ENCODE results near the gene FOXG1. TPM values are rescaled to one million over a fixed set of nuclear protein-coding genes. Genes with fewer than 3 reads are reported as not detected.
A peak's percentile ranks its signal among the peaks of the same experiment; 100 is the strongest.

Gene FOXG1
- total and polyA plus RNA-seq, 2 donors from 2014 or later, result not detected

DNA sequence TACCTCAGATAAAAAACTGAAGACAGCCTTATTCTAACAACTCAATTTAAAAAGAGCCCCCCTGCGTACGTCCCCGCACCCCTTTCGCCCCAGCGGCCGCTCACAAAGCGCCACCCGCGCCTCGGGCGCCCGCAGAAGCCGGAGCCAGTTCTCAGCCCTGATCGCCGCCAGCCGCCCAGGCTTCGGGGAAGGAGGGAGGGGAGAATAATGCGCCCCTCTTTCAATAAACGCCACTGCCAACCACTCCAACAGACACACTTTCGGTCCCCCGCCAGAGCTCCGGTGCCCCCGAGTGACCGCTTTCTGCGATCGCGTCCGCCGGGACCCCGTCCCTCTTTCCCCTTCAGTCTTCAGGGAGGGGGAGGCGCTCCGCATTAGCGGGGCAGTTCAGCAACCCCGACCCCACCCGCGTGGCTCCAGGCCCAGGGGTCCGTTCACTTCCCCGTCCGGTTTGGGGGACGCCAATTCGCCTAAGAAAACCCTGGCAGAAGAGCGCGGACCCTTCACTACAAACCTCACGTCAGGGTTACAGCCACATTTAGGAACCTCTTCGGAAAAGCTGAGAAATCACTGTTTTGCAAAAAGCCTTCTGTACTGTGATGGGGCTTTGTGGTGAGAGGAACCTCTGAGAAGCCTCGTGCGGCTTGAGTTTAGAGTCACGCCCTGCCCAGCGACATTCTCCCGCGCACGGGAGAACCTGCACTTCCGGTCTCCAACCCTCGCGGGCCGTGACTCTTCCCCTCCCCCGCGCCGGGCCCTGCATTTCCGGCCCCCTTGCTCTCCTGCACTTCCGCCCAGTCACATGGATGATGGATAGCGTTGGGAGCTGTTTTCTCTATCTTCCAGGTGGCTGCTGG is 18.7 kb downstream of the FOXG1 start:
- peak overlapping the region in 1 of 3 donors; percentile 4 for H3K4me3 ChIP-seq (ENCODE audit: low read length in 3 of 3)
- intact Hi-C loops (cut with DNase I), result no loop called here
- no peaks in the 10 kb centered on the region for H3K36me3 ChIP-seq (ENCODE audit: control insufficient read depth in 2 of 3, insufficient read depth in 3 of 3, low read length in 3 of 3)
- peaks cover 50% of the 10 kb centered on the region for H3K27me3 ChIP-seq (ENCODE audit: control insufficient read depth, insufficient read depth, low read length)
- no peaks in the 10 kb centered on the region for H3K4me1 ChIP-seq (ENCODE audit: control insufficient read depth in 2 of 3, insufficient read depth in 2 of 3, low read depth in 1 of 3, low read length in 3 of 3)
- TF ChIP-seq, protein P1, sequence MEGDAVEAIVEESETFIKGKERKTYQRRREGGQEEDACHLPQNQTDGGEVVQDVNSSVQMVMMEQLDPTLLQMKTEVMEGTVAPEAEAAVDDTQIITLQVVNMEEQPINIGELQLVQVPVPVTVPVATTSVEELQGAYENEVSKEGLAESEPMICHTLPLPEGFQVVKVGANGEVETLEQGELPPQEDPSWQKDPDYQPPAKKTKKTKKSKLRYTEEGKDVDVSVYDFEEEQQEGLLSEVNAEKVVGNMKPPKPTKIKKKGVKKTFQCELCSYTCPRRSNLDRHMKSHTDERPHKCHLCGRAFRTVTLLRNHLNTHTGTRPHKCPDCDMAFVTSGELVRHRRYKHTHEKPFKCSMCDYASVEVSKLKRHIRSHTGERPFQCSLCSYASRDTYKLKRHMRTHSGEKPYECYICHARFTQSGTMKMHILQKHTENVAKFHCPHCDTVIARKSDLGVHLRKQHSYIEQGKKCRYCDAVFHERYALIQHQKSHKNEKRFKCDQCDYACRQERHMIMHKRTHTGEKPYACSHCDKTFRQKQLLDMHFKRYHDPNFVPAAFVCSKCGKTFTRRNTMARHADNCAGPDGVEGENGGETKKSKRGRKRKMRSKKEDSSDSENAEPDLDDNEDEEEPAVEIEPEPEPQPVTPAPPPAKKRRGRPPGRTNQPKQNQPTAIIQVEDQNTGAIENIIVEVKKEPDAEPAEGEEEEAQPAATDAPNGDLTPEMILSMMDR (IDR thresholded peaks at IDR 0.05; ENCODE audit: borderline replicate concordance, extremely low read depth, insufficient read depth), result no peak
- H3K9me3 ChIP-seq (ENCODE audit: control insufficient read depth in 2 of 3, insufficient read depth in 1 of 3, low read length in 3 of 3), result no peaks in the 10 kb centered on the region
- H3K9ac ChIP-seq (ENCODE audit: low read length in 3 of 3), result no peak overlapping the region
- no peak overlapping the region for H3K27ac ChIP-seq (ENCODE audit: low read depth in 2 of 2, low read length in 2 of 2)
- FAIRE-seq, result no peak
- DNase-seq, result peak; percentile 71 to 75 (median 73)

DNA sequence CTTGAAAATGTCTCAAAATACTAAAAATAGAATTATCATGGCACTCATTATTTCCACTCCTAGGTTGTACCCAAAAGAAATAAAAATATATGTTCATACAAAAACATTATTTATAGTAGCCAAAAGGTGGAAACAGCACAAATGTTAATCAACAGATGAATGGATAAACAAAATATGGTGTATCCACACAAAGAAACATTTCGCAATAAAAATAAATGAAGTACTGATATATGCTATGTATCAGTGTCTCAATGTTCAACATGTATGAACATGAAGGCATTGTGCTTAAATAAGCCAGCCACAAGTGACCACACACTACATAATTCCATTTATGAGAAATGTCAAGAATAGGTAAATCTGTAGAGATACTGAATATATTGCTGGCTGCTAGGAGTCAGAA is 40.9 kb downstream of the FOXG1 start:
- TF ChIP-seq, protein P1 (IDR thresholded peaks at IDR 0.05; ENCODE audit: borderline replicate concordance, extremely low read depth, insufficient read depth), result no peak
- Histone ChIP-seq H3K4me3 (ENCODE audit: low read length in 3 of 3) (no peak overlapping the region), H3K9ac (ENCODE audit: low read length in 3 of 3) (no peak overlapping the region), H3K27ac (ENCODE audit: low read depth in 2 of 2, low read length in 2 of 2) (no peak overlapping the region), H3K27me3 (ENCODE audit: control insufficient read depth, insufficient read depth, low read length) (no peaks in the 10 kb centered on the region), H3K36me3 (ENCODE audit: control insufficient read depth in 2 of 3, insufficient read depth in 3 of 3, low read length in 3 of 3) (no peaks in the 10 kb centered on the region), H3K9me3 (ENCODE audit: control insufficient read depth in 2 of 3, insufficient read depth in 1 of 3, low read length in 3 of 3) (no peaks in the 10 kb centered on the region), H3K4me1 (ENCODE audit: control insufficient read depth in 2 of 3, insufficient read depth in 2 of 3, low read depth in 1 of 3, low read length in 3 of 3) (no peaks in the 10 kb centered on the region)
- DNase-seq, result no peak
- intact Hi-C loops (cut with DNase I), result no loop called here
- no peak for FAIRE-seq

DNA sequence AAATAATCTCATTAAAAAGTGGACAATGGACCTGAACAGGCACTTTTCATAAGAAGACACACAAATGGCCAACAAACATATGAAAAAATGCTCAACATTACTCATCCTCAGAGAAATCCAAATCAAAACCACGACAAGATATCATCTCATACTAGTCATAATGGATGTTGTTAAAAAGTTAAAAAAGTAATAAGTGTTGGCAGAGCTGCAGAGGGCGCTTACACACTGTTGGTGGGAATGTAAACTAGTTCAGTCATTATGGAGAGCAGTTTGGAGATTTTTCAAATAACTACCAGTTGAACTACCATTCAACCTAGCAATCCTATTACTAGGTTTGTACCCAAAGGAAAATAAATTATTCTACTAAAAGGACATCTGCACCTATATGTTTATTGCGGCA is 47.2 kb downstream of the FOXG1 start:
- Histone ChIP-seq H3K4me1 (ENCODE audit: control insufficient read depth in 2 of 3, insufficient read depth in 2 of 3, low read depth in 1 of 3, low read length in 3 of 3) (no peaks in the 10 kb centered on the region), H3K27me3 (ENCODE audit: control insufficient read depth, insufficient read depth, low read length) (no peaks in the 10 kb centered on the region), H3K4me3 (ENCODE audit: low read length in 3 of 3) (no peak overlapping the region), H3K9me3 (ENCODE audit: control insufficient read depth in 2 of 3, insufficient read depth in 1 of 3, low read length in 3 of 3) (no peaks in the 10 kb centered on the region), H3K36me3 (ENCODE audit: control insufficient read depth in 2 of 3, insufficient read depth in 3 of 3, low read length in 3 of 3) (no peaks in the 10 kb centered on the region), H3K9ac (ENCODE audit: low read length in 3 of 3) (no peak overlapping the region), H3K27ac (ENCODE audit: low read depth in 2 of 2, low read length in 2 of 2) (no peak overlapping the region)
- DNase-seq, result no peak
- TF ChIP-seq, protein P1 (IDR thresholded peaks at IDR 0.05; ENCODE audit: borderline replicate concordance, extremely low read depth, insufficient read depth), result no peak
- FAIRE-seq, result no peak
- intact Hi-C loops (cut with DNase I), result no loop called here
